ENCODE measurements around the gene CRIM1. TPM values are rescaled to one million over a fixed set of nuclear protein-coding genes. Genes with fewer than 3 reads are reported as not detected.

Gene CRIM1
- total RNA-seq, 1 experiment from 2014 or later, result 44.2 TPM

DNA sequence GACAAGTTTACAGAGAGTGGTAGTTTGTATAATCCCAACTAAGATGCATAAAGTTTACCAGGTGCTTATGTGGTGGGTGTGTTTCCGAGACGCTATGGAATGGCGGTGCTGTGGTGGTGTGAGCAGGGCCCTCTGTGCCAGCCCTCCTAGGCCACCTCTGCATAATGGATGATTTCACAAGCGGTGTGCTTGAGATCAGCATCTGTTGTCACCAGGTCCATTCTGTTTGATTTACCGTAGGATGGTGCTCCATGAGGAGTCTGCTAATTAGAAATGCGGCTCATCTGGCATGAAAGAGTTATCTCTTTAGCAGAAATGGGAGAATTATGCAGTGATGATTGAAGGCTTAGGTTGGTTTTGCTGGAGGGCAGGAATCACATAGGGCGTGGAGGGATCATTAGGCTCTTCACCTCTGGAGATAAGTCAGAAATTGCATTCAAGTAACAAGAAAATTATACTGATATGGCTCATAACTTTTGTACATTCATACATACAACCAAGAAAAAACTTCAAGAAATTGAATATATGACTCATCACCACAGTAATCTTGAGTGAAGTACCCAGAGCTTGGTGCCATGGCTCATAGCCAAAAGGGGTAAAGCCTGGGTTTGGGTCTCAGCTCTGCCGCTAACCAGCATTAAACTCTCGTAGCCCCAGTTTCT lies 41.4 kb downstream of the CRIM1 start:
- DNase-seq (ENCODE audit: low read depth), result no peak

DNA sequence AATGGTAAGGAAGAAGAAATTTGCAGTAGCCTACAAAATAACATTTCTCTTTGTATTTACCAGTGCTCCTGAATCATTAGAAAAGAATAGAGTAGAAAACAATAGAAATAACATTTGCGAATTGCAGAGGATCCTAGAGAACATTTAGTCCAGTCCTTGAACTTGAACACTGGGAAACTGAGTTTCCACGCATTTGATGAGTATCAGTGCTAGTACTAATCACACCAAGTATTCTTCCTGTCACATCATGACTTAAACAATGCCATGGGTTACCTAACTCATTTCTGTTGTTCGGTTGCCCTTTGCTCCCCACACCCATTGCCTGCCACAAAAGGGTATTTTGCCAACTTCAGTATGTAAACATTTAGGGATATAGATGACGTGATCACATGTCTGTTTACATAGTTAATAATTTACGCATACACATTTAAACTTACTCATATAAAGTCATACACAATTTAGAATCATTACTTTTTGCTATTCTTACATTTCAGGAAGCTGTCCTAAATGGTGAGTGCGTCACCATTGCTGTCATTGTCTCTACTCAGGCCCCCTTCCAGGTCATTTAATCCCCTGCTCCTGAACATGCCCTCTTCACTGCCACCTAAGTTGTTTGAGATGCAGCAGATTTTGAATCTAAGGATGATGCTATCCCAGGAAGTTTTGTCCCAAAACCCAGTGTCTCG lies 42.3 kb downstream of the CRIM1 start:
- no peak for DNase-seq (ENCODE audit: low read depth)

GRCh38 chr2:36399050-36399449 lies 43.5 kb downstream of the CRIM1 start:
- no peak for DNase-seq (ENCODE audit: low read depth)

DNA sequence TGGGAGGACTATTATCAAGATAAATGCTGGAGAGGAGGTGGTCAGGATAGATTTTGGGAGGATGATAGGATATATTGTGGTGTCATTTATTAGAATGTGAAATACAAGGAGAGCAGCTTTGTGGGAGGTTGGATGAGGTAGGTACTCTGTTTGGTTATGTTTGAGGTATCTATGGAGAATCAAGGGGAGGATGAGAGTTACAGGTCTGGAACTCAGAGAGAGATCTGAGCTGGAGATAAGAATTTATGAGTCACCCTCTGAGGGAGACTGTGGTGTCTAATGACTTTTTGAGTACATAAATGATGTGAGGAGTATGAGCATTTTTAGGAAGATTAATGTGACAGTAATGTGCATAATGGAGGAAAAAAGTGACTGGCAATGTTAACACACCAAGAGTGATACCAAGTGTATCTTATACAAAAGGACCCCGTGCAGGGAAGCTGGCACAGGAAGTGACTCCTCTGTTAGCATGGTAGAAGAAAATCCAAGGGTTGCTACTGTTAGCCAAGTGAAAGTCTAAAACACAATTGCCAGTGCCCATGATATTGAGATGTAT lies 48.2 kb downstream of the CRIM1 start:
- peak; percentile 96 for DNase-seq (ENCODE audit: low read depth)

- peak; percentile 54 for DNase-seq (ENCODE audit: low read depth)
Observed at GRCh38 chr2:36404318-36404717, 48.7 kb downstream of the CRIM1 start.

GRCh38 chr2:36404754-36405153 lies 49.2 kb downstream of the CRIM1 start:
- no peak for DNase-seq (ENCODE audit: low read depth)

GRCh38 chr2:36405183-36405582 lies 49.6 kb downstream of the CRIM1 start:
- no peak for DNase-seq (ENCODE audit: low read depth)

- DNase-seq (ENCODE audit: low read depth), result peak; percentile 23
Observed at GRCh38 chr2:36406296-36406695, 50.7 kb downstream of the CRIM1 start.

GRCh38 chr2:36407413-36407812 lies 51.8 kb downstream of the CRIM1 start:
- DNase-seq (ENCODE audit: low read depth), result no peak

DNA sequence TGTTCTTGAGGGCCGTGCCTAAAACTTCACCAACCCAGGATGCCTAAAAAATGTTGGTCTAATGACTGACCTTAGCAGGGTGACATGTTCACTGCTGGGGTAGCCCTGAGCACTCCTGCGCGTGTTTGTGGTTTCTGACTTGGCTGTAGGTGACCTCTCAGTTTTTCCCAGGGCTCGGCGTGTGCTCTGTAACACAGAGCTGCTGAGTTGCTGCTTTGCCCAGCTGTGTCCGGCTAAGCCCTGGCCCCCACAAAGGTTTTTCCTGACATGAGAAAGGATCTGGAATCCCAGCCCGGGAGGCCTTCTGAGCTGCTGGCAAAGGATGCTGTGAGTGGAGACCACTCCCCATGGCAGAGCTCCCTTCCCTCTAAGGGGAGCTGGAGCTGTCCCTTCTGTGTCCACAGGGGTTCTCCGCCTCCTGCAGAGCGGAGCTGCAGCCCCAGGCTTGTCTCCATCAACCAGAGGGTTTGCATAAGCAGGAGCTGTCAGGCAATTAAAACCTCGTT lies 52.7 kb downstream of the CRIM1 start:
- DNase-seq (ENCODE audit: low read depth), result peak; percentile 84

- DNase-seq (ENCODE audit: low read depth), result no peak
Observed at GRCh38 chr2:36409335-36409734, 53.8 kb downstream of the CRIM1 start.

- no peak for DNase-seq (ENCODE audit: low read depth)
Observed at GRCh38 chr2:36409935-36410334, 54.4 kb downstream of the CRIM1 start.

- DNase-seq (ENCODE audit: low read depth), result no peak
Observed at GRCh38 chr2:36410681-36411080, 55.1 kb downstream of the CRIM1 start.

GRCh38 chr2:36411962-36412444 lies 56.4 kb downstream of the CRIM1 start:
- DNase-seq (ENCODE audit: low read depth), result no peak

- DNase-seq (ENCODE audit: low read depth), result peak; percentile 42
Observed at GRCh38 chr2:36413218-36413617, 57.6 kb downstream of the CRIM1 start.

DNA sequence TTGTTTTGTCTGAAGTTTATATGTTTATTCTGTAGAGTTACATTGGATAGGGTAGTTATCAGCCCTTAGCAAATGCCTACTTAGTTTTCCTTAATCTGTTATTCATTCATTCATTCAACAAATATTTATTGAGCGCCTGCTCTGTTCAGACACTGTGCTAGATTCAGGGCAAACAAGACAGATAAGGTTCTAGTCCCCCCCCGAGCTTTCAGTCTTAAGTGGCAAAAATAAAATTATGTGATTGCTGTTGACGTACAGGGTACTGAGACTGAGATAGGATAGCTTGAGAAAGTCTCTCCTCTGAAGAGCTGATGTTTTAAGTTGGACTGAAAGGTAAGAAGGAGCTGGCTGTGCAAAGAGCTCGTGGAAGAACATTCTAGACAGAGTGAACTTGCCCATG lies 58.7 kb downstream of the CRIM1 start:
- DNase-seq (ENCODE audit: low read depth), result no peak

DNA sequence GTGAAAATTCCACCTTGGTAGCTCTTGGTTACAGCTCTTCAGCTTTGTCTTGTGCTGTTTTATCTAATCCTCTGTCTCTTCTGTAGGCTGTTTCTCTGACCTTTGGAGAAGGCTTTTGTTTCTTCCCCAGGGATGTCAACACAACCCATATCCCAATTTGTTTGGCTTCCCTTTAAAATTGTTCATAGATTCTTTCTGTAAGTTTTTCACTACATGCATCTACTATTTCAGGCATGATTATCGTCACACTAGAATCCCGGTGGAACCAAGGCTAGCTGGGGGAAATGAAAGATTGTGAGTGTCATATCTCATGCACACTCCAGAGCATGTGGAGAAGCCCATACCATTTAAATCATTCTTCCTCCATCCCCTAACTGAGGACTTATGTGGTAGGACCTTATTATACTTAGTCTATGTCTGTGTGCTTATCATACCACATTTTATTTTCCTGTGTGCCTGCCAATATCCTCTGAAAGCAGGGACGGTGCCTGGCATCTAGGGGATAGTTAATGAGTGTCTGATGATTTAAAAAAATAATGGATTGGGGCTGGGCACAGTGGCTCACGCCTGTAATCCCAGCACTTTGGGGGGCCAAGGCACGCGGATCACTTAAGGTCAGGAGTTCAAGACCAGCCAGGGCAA lies 59.9 kb downstream of the CRIM1 start:
- no peak for DNase-seq (ENCODE audit: low read depth)

DNA sequence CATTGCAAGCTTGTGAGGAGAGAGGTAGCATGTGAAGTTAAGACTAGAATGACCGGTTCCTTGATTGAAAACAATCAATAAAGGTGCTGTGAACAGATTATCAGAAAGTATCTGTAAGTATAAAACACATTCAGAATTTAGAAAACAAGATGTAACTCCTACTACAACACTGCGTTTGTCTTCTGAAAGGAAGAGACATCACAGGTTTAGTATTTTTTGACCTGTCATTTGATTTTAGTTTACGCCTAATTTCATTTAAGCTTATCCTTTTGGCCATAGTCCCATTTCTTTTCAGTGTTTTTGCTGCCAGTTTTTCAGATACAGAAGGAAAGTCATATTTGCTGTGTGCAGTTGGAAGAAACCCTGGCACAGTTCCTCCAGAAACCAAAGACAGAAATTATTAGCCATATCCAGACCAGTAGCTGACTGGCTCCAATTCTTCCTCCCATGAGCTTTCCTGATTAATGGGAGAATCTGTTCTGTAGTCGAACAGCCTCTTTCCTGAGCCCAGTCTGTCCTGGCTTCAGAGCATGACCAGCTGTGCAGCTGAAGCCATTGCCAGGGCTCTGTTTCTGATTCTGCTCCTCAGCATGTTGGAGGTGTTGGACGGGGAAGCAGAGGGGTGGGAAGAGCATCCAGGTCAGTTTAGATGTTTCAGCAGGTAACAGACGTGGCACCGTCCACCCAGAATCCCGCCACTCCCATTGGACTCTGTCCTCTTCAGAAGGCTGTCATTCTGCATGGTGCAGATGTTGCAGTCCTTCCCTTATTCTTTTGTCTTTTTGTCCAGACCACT lies 61.0 kb downstream of the CRIM1 start:
- DNase-seq (ENCODE audit: low read depth), result no peak

DNA sequence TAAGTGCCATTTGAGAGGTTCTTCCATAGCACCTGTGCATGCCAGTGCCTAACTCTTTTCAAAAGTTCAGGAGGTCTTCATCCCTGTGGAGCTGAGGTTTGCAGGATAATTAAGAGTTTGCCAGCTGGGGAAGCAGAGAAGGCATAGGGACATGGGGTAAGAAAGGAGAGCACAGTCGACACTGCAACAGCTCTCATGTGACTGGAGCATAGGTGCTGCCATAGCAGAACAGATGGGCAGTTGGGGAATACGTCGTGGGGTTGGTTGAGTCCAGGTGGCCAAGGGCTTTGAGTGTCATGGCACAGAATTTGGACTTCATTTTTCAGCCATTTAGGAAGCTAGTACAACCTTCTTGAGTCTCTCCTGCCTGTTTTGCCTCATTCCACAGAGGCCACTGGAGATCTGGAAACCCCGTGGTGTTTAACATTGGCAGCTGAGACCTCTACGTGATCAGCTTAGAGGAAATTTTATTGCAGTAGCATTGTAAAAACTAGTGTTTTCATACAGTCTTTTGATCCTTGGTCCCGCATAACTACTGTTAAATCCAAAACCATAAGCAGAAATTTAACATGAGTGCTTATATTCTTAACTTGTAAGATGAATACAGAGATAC lies 65.1 kb downstream of the CRIM1 start:
- no peak for DNase-seq (ENCODE audit: low read depth)

- no peak for DNase-seq (ENCODE audit: low read depth)
Observed at GRCh38 chr2:36421379-36421778, 65.8 kb downstream of the CRIM1 start.

GRCh38 chr2:36423172-36423571 lies 67.6 kb downstream of the CRIM1 start:
- no peak for DNase-seq (ENCODE audit: low read depth)

Data from RPMI7951 (cell line).